NCI-H2107 (cell line): ENCODE results near the gene ZNF280D.

ENCODE experiments used
- DNase-seq: peaks from one replicate; lab custom pipeline; 2025; lab: John Stamatoyannopoulos, UW

The ZNF280D gene

DNA sequence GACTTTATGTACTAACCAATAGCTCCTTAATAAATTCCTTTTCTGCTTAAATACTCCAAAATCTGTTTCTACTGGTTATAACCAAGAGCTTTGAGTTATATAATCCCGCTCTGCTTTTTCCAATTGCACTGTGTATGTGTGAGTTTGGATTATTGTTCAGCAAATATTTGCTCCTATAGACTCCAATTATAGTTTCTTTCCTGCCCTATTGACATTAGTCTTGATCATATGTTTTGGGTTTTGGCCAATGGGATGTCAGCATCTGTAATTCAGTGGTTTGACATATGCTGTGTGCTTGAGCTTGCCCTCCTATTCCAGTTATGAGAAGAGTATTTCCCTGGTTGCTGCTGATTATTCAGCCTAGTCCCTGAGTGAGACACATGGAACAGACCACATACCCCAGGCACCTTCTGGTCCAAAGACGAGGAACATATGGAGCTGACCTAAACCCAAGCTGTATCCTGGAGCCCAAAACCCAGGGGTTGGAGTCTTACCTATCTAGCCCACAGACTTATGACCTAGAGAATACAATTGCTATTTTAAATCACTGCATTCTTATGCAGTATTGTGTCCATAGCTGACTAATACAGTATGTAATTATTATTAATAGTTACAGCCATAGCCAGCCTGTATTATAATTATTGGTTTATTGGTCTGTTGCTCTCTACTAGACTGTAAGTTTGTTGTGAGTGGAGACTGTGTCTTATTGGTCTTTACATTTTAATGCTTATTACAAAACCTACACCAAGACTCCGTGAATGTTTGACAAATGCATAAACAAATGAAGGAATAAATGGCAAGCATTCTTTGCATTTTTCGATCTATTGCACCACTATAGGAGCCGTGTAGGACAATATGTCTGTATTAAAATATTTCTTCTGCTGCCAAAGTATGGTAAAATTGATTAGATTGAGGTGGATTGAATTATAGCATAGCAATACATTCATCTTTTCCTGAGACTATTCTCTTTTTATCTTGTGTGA, 11.7 kb upstream of the ZNF280D start:
- no peak for DNase-seq

DNA sequence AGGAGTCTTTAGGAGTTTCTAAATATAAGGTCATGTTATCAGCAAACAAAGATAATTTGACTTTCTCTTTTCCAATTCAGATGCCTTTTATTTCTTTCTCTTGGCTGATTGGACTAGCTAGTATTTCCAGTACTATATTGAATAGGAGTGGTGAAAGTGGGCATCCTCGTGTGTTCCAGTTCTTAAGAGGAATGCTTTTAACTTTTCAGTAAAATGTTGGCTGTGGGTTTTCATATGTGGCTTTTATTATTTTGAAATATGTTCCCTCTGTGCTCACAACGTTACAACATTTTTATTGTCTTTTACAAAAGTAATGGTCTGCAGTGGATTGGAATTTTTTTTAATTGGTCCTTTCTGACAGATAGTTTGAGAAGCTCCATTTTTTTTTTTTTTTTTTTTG, 8.2 kb upstream of the ZNF280D start:
- no peak for DNase-seq

DNA sequence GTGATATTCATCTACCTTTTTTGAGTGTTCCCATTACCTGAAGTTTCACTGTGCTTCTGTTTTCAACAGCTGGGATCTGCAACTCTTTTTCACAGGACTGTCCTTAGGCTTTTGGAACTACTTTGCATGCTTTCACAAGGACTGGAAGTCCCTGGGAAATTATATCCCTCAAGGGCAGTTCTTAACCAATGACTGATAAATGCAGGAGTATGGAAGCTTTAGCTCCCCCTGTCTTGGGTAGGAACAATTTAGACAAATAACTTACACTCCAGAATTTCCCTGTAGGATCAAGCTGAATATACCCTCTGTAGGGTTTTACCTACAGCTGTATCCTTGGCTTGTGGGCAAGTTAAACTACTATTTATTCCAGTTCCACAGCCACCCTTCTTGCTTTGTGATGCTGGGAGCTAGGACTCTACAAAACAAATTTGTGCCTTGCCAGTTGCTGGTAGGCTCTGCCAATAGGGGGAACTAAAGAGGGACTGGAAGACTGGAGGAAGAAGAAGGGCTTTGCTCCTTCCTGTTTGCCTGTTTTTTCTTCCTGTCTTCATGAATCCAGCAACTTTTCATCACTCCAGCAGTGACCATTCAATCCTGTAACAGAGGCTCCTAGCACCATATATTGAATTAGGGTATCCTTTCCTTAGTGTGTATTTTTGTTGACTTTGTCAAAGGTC, 6.8 kb upstream of the ZNF280D start:
- no peak for DNase-seq

DNA sequence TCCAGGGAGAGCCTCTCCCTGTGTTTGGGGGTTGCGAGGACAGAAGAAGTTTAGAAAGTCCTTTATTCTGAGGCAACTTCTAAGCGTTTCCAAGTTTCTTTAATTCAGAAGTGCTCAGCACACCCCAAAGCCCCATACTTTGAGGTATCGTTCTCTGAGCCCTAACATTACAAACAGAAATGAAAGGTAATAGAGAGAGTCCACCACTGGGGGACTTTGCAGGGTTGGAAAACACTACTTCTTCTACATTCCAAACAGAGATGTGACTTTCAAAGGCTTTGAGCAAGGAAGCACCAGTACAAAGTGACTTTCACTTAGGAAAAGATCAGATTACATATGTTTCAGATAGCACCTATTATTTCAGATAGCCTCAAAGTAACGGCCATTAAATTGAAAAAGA, 6.2 kb upstream of the ZNF280D start:
- no peak for DNase-seq

DNA sequence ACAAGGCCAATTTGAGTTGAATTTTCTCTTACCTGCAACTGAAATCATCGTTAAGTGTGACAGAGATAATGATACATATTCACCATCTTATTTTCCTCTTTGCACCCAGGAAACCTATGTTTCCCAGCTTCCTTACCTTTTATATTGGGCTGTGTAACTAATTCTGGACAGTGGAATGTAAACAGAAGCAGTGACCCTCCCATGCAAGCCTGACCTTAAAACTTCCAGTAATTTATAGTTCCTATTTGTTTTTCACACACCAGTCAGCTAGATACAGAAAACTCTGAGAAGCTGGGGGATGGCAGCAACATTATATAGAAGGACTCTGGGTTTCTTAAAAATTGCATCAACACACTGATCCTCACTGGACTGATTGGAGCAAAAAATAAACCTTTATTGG, 4.5 kb upstream of the ZNF280D start:
- no peak for DNase-seq

GRCh38 chr15:56736881-56737707, 3.8 kb upstream of the ZNF280D start:
- DNase-seq, result no peak

- no peak for DNase-seq
Observed at GRCh38 chr15:56736308-56736707, 3.0 kb upstream of the ZNF280D start.

GRCh38 chr15:56735589-56735988, 2.3 kb upstream of the ZNF280D start:
- DNase-seq, result no peak

DNA sequence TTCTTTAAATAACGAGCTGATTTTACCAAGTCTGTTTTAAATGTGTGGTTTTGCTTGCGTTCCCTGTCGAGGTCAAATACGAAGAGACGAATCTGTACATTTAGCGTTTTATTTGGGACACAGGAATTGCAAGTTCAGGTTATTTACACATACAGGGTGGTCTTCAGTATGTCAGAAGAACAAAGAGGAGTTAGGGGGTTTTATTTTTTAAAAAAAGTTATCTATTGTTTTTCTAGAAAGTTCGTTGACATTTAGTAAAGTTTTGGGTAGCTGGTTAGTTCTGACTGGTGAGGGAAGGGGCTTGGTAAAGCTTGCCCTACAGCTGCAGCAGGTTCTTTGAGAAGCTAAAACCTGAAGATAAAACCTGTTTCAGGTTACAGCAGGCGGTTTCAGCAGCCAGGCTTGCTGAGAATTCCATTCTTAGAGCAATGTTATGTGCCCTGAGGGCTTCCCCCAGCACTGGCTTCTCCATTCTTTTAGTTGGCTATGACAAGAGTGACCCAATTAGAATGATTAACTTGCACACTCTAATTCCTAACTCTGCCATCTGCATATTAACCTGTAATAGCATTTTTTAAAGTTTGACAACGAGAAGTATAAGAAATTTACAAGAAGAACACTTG, 815 bp upstream of the ZNF280D start:
- DNase-seq, result no peak

- DNase-seq, result no peak
Observed at GRCh38 chr15:56732886-56733135, 498 bp downstream of the ZNF280D start.

DNA sequence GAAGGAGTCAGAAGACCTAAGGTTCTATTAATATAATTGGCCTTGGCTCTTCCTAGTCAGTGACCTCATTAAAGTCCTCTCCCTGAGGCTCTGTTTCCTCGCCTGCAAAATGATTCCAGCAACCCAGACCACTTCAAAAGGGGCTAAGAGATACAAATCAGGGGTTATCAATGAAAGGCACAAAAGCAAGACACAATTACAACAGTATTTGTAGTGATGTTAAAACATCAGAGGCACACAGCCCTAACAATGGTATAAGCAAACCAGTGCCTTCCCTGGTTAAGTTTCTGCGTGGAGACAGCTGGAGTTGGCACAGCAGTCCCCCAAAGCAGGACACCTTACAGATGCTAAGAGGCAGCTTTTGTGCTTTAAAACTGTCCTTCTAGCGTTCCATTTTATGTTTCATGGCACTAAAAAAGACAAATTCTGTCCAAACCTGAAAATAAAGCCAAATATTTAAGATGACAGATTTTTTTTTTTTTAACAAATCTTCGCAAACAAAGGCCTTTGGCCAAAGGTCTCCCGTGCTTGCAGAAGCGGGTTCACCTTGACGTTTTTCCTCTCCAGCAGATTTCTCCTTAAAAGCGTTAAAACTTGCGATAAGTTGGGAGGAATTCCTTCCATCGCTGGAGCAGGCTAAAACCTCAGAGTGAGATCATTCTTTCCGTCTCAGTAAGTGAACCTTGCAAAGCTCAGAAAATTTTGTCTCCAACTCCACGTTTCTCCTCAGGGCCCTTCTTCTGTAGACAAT, 999 bp downstream of the ZNF280D start:
- DNase-seq, result no peak

- no peak for DNase-seq
Observed at GRCh38 chr15:56731548-56731947, 1.8 kb downstream of the ZNF280D start.

GRCh38 chr15:56729561-56729960, 3.7 kb downstream of the ZNF280D start:
- no peak for DNase-seq

DNA sequence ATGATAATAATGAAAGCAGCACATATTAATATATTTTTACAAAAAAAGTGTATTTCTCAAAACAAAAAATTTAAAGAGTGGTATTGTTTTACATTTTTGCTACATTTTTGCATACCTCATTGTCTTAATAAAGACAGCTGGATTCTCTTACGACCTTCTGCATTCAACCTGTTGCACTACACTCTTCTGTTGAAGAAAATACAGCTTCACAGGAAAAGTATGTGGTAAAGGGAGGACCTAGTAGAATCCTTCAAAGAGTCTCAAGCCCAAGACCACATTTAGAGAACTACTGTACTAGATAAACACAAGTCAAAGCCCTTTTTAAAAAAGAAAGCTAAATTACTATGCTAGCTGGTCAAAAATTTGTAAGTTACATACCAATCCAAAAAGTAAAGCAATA, 7.9 kb downstream of the ZNF280D start:
- DNase-seq, result no peak

DNA sequence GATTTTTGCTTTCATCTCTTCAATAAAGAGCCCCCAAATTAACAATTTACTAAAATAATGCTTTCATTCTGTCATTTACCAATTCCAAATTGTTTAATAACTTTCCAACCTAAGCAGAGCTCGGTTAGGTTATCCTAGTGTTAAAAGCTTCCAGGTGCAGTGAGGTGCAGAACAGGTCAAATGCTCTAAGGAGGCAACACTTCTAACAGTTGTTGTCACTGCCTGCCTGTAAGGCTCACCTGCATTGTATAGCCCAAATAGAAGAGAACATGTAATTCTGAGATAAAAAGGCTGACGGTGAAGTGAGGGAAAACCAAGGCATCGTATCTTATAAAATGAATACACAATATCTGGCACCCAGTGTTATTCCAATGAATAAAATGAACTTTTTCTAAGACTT, 9.1 kb downstream of the ZNF280D start:
- DNase-seq, result no peak

- no peak for DNase-seq
Observed at GRCh38 chr15:56723787-56724186, 9.5 kb downstream of the ZNF280D start.

DNA sequence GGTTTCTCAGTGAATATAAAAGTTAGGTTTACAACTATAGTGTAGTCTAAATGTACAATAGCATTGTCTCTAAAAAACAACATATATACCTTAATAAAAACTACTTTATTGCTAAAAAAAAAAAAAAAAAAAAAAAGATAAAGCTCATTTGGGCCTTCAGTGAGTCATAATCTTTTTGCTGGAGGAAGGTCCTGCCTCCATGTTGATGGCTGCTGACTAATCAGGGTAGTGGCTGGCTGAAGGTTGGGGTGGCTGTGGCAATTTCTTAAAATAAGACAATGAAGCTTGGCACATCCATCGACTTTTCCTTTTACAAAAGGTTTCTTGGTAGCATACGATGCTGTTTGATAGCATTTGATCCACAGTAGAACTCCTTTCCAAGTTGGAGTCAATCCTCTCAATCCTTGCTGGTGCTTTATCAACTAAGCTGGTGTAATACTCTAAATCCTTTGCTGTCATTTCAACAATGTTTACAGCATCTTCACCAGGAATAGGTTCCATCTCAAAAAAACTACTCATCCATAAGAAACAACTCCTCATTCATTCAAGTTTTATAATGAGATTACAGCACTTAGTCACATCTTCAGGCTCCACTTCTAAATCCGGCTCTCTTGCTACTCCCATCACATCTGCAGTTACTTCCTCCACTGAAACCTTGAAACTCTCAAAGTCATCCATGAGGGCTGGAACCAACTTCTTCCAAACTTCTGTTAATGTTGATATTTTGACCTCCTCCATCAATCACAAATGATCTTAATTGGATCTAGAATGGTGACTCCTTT, 13.3 kb downstream of the ZNF280D start:
- DNase-seq, result no peak

DNA sequence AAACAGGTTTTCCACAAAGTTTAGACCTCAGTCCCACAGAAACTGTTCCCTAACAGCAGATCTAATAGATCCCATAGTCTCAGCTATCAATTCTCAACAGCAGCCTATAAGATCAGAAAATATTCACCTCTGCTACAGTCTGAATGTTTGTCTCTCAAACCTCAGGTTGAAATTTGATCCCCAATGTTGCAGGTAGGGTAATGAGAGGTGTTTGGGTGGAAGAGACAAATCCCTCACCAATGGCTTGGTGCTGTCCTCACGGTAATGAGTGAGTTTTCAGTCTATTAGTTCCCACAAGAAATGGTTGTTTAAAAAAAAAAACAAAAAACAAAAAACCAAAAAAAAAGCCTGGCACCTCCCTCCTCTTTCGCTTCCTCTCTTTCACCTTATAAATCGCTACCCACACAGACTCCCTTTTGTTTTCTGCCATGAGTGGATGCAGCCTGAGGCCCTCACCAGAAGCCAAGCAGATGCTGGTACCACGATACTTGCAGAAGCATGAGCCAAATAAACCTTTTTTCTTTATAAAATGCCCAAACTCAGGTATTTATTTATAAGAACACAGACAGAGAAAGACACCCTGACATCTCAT, 14.2 kb downstream of the ZNF280D start:
- no peak for DNase-seq

- no peak for DNase-seq
Observed at GRCh38 chr15:56718560-56718959, 14.7 kb downstream of the ZNF280D start.

- DNase-seq, result no peak
Observed at GRCh38 chr15:56716334-56716733, 17.0 kb downstream of the ZNF280D start.
